Lower lobe of right lung (tissue), 2 donors: ENCODE results near the gene BPIFB4. TPM values are rescaled to one million over a fixed set of nuclear protein-coding genes. Genes with fewer than 3 reads are reported as not detected.
"Not testable (repeated sequence)": the region's sequence is repeated elsewhere in the genome, so short reads cannot be mapped to it uniquely, and the experiment has no call there.

ENCODE experiments used
- ATAC-seq, 2 donors: fragments of 200-7000 bp; cut with Tn5 transposase; one replicate each; pipeline ENCODE4 v1.9.1; 2020 to 2022; ENCODE audit warnings: mild to moderate bottlenecking in 2 of 2, moderate library complexity in 2 of 2
- DNase-seq: peaks from one replicate; pipeline ENCODE4 v3.0.0-alpha.2; 2020
- H3K27ac ChIP-seq: fragments of 200-600 bp; one replicate; pipeline ENCODE4 v1.8.0; 2022
- H3K27me3 ChIP-seq: fragments of 200-600 bp; one replicate; pipeline ENCODE4 v1.8.0; 2022; ENCODE audit warnings: low read depth
- H3K36me3 ChIP-seq: fragments of 200-600 bp; one replicate; pipeline ENCODE4 v1.8.0; 2022; ENCODE audit warnings: mild to moderate bottlenecking
- H3K4me1 ChIP-seq: fragments of 200-600 bp; one replicate; pipeline ENCODE4 v1.8.0; 2022
- H3K4me3 ChIP-seq: fragments of 200-600 bp; one replicate; pipeline ENCODE4 v1.8.0; 2022; ENCODE audit warnings: mild to moderate bottlenecking
- H3K9me3 ChIP-seq: fragments of 200-600 bp; one replicate; pipeline ENCODE4 v1.8.0; 2022
- CTCF ChIP-seq: fragments of 200-600 bp; IDR thresholded peaks from one replicate; pipeline ENCODE4 v1.8.0; 2022; ENCODE audit warnings: antibody characterized with exemption, mild to moderate bottlenecking
- intact Hi-C: fragments of 100-400 bp; cut with DNase I; formaldehyde crosslinking; loops from one replicate; pipeline ENCODE4 v1.11.0; 2022
- total RNA-seq: library from RNA; stranded (reverse); fragmentation: NEBNext Ultra II Directional; extraction: Animal tissue kit (Norgen Biotek cat#: 25700); gene quantifications from one replicate; pipeline ENCODE4 v1.2.1, GENCODE V29; 2021
- donor health status: DM: no; HTN: yes; CAD: no; lungs with severe emphysema.

The BPIFB4 gene
- total RNA-seq, 1 donor from 2014 or later: not detected

GRCh38 chr20:33120934-33121333, 41.5 kb downstream of the BPIFB4 start:
- H3K27me3 ChIP-seq: peaks cover 4% of the 10 kb centered on the region
- ATAC-seq (no peak), DNase-seq (no peak)
- H3K27ac ChIP-seq: no peak overlapping the region
- H3K4me3 ChIP-seq: no peak overlapping the region
- no peaks in the 10 kb centered on the region for H3K4me1 ChIP-seq
- no peaks in the 10 kb centered on the region for H3K36me3 ChIP-seq
- intact Hi-C loops: no loop called here
- H3K9me3 ChIP-seq: no peaks in the 10 kb centered on the region
- TF ChIP-seq CTCF: no peak

GRCh38 chr20:33122297-33122696, 42.9 kb downstream of the BPIFB4 start:
- H3K36me3 ChIP-seq, DNase-seq, intact Hi-C loops: not testable (repeated sequence)

GRCh38 chr20:33124261-33124660, 44.8 kb downstream of the BPIFB4 start:
- no peak for DNase-seq
- Histone ChIP-seq H3K27me3 (no peaks in the 10 kb centered on the region), H3K4me1 (peaks cover 8% of the 10 kb centered on the region), H3K4me3 (no peak overlapping the region), H3K27ac (no peak overlapping the region), H3K36me3 (no peaks in the 10 kb centered on the region), H3K9me3 (no peaks in the 10 kb centered on the region)
- ATAC-seq: no peak
- intact Hi-C loops: no loop called here
- TF ChIP-seq CTCF: no peak

More at GRCh38 chr20:33122297-33122696, 42.9 kb downstream of the BPIFB4 start:
- H3K4me1 ChIP-seq, ATAC-seq, H3K27ac ChIP-seq, H3K4me3 ChIP-seq, H3K9me3 ChIP-seq, H3K27me3 ChIP-seq: not testable (repeated sequence)

GRCh38 chr20:33124994-33125393, 45.6 kb downstream of the BPIFB4 start:
- no peaks in the 10 kb centered on the region for H3K9me3 ChIP-seq
- no peak overlapping the region for H3K27ac ChIP-seq
- no peak overlapping the region for H3K4me3 ChIP-seq
- no peak for TF ChIP-seq CTCF
- H3K4me1 ChIP-seq: peaks cover 8% of the 10 kb centered on the region
- no peaks in the 10 kb centered on the region for H3K27me3 ChIP-seq
- DNase-seq (no peak), ATAC-seq (peak in 1 of 2 donors; percentile 27)
- H3K36me3 ChIP-seq: no peaks in the 10 kb centered on the region
- intact Hi-C loops: no loop called here

- H3K9me3 ChIP-seq: no peaks in the 10 kb centered on the region
- no peaks in the 10 kb centered on the region for H3K27me3 ChIP-seq
- H3K4me1 ChIP-seq: peaks cover 8% of the 10 kb centered on the region
- no peak overlapping the region for H3K4me3 ChIP-seq
- intact Hi-C loops: no loop called here
- H3K27ac ChIP-seq: no peak overlapping the region
- DNase-seq (no peak), ATAC-seq (no peak)
- TF ChIP-seq CTCF: no peak
- H3K36me3 ChIP-seq: no peaks in the 10 kb centered on the region
Observed at GRCh38 chr20:33125983-33126382, 46.5 kb downstream of the BPIFB4 start.

- no peak overlapping the region for H3K27ac ChIP-seq
- H3K4me3 ChIP-seq: no peak overlapping the region
- no peaks in the 10 kb centered on the region for H3K36me3 ChIP-seq
- intact Hi-C loops: no loop called here
- no peaks in the 10 kb centered on the region for H3K9me3 ChIP-seq
- peaks cover 8% of the 10 kb centered on the region for H3K27me3 ChIP-seq
- no peak for TF ChIP-seq CTCF
- peaks cover 8% of the 10 kb centered on the region for H3K4me1 ChIP-seq
- no peak for DNase-seq
- ATAC-seq: peak; percentile 37 to 67
Observed at GRCh38 chr20:33127422-33128097, 48.1 kb downstream of the BPIFB4 start.
